HG02970 (cell line): Measurements from ENCODE around the gene DCPS.
"Not testable (repeated sequence)": the region's sequence is repeated elsewhere in the genome, so short reads cannot be mapped to it uniquely, and the experiment has no call there.

Source experiments
- ATAC-seq: cut with Tn5 transposase; IDR thresholded peaks from one replicate; pipeline ENCODE4 v1.9.1; 2021; ENCODE audit warnings: mild to moderate bottlenecking, moderate library complexity, moderate number of reproducible peaks; ENCODE audit not compliant: unreplicated experiment, low FRiP score

DCPS gene

DNA sequence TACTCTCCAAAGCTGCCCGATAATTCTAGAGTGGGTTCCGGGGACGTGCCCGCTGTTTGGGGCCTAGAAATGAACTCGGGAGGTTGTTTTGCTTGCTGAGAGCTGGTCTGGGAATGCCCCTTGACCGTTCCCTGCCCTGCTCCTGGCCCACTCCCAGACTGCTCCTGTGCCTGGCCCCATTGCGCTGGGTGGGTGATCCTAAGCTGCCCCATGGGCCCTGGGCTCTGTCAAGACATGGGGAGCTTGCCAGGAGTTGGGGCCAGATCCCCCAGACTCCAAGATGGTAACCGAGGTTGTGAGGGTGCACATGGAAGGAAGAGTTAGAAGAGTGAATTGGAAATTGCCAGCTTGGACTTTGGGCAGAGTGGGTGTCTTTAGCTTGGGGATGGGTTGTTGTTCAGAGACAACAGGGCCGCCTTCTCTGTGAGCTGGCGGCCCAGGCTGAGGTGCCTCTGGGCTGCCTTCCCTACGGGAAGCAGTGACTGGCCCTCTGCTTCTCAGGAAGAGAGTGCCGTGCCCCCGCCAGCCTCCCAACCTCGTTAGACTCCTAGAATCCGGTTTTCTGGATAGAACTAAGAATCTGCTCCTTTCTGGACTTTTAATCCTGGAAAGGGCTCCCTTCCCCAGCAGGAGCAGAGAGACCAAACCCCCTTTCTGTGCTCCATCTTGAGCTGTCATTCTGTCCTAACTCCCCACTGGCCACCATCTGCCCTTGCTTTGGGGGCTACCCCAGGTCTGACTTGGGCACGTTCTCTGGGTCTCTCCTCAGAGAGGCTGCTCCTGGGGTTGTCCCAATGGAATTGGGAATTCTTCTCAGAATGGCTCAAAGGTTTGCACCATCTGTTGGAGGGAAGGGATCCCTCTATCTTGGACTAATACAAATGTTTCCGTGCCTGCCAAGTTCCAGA, 53.4 kb downstream of the DCPS start:
- no peak for ATAC-seq

DNA sequence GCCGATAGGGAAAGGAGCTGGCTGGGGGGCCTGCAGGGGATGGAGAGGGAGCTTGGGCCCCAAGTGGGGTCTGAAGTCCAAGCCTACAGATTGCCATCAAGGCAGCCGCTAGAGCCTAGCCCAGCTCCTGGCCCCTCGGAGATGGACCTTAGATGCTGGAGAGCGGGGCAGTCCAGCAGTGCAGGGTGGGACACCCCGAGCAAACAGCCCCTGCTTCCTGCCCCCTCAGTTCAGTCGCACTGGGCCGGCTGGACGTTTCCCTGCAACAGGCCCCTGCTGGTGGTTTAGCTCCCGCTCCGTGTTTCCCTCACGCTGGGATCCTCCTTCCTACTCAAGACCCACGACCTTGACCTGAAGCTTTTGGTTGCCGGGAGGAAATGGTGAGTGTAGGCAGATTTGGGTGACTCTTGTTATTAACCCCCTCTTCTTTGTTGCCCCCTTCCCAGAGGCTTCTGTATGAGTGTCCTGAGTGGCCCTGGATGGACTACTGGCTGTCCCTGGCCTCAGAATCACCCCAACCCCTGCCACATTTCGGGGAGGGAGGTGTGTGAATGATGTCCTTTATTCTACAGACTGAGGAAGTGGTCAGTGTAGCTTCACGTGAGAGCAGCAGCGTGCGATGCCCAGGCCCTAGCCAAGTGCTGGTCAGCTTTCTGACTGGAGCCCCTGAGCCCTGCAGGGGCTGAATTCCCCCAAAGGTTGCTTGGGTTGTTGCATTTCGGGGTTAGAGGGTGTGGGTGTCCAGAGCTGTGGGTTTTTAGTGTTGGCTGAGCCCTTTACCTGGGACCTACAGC, 54.3 kb downstream of the DCPS start:
- no peak for ATAC-seq

DNA sequence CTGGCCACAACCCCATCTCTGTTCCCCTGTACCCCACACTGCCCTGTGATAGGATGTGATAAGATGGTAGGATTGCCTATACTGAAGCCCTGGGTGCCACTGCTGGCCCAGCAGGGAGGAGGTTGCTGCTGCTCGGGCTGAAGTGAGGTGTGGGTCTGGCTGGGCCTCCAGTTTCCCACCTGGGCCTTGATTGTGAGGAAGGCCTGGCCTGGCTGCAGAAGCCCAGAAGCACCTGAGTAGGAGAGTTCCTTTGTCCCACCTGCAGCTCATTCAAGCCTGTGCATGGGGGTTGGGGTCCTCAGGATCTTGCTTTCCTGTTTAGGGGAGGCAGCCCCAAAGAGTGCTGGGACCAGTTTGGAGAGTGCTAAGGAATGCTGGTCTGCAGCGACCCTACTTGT, 54.9 kb downstream of the DCPS start:
- no peak for ATAC-seq

DNA sequence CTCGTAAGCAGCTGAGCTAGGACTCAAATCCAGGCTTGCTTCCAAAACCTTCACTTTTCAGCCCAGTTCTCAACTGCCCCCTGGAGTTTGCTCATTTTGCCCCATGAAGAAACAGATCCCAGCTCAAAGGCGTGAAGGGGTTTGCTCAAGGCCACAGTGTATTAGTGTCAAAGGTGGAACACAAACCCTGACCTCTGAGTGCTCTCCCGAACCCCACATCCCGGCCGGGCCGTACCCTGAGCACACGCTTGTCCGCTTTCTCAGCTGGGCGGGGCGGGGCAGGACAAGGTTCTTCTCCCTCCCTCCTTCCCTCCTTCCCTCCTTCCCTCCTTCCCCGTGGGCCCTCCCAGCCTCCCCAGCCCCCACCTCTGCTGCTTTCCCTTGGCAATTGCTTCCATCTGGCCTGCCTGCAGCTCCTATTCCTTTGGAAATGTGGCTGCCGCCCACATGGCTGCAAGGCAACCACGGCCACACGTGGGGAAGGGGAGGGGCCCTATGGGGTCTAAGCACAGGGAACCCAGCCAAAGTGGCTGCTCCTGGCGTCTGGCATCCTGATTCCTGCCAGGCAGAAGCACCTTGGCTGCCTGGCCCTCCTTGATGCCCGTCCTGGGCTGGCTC, 55.7 kb downstream of the DCPS start:
- no peak for ATAC-seq

DNA sequence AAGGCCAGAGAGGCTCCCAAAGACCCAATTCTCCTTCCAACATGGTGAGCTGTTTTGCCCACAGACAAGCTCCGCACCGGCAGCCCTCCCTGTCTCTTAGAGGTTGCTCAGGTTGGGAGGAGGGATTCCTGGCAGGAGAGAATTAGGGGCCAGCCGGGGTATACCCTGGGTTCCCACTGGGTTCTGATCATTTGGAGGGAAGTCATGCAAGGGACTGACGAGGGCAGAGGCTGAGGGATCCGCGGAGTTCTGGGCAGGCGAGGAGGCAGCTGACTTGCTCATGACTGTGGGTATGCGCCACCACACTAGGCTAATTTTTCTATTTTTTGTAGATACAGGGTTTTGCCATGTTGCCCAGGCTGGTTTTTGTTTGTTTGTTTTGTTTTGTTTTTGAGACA, 56.2 kb downstream of the DCPS start:
- no peak for ATAC-seq

DNA sequence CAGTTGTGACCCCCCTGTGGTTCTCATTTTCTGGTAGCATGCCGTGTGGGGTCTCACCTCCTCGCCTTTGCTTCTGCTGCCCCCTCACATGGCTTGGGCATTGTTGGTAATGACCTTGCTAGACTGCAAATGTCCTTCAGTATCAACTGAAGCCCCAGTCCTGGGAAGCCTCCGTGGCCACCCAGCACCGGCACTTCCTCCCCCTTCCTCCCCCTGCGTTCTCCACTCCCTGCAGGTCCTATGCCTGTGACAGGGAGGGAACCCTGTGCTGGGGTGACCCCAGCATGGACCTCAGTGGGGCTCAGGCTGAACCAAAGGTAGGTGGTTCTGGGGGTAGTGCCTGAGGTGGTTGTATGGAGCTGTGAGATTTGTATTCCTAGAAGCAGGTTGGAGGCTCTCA, 57.5 kb downstream of the DCPS start:
- ATAC-seq: no peak

DNA sequence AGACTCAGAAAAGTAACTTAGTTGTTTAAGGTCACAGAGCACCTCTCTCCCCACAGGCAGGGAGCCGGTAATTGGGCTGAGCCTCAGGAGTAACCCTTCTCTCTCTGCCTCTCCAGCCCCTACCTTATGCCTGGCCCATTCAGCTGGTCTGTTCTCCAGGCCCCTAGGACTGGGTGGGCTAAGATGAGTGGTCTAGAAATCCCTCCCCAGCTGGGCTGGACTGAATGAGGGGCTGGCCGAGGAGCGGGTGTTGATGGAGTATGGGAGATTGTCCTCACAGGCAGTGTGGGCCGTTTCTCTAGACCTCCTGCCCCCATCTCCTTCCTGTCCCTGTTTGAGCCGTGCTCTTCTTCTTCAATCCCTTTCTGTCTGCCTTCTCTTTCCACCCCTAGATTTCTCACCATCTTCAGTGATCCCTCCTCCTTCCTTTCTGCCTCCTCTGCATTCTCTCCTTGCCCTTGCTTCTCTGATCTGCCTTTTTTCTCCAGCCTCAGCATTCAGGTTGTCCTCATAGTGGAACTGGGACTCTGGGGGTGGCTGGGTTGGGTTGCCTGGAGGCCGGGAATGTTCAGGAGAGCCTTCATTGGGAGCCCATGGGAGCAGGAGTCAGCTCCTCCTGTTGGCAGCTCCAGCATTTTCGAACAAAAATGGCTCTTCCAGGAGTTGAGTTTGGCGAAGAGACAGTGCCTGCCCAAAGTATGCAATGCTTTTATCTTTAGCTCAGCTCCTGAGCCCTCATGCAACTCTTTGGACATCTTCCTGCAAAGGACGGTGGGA, 59.2 kb downstream of the DCPS start:
- no peak for ATAC-seq

DNA sequence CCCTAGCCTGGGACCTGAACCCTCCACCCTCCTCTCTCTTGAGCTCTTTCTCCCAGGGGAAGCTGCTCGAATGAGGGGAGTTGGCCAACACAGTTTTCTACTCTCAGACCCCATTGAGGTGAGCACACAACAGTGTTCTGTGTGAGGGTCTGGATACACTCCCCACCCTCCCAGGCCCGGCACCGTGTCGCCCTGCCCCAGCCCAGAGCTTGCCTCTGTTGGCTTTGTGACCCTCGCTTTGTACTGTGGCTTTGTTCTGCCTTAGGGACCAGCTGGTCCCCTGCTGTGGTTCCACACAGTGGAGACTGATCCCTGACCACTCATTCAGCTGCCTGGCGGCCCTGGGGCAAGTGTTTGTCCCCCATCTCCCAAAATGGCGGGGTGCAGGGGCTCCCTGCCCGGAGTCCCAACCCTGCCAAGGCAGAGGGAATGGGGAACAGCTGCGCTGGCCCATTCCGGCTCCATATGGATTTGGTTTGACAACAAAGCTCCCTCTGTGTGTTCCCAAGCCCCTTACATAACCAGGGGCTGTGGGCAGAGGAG, 59.9 kb downstream of the DCPS start:
- ATAC-seq: no peak

DNA sequence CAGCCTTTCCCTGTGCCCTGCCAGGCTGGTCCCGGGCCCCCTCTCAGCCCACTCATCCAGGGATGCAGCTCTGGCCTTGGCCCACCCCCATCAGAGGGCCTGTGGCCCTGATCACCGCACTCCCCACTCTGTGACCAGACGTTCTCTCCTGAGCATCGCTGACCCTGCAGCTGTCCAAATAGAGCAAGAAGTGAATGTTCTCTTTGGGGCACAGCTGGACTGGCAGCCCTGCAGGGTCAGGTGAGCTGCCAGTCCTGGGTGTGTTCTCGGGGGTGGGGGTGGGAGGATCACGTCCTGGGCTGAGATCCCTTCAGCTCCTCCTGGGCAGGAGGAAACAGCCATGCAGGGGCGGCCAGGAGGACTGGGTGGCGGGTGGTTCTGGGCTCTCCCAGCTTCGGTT, 60.9 kb downstream of the DCPS start:
- ATAC-seq: not testable (repeated sequence)

DNA sequence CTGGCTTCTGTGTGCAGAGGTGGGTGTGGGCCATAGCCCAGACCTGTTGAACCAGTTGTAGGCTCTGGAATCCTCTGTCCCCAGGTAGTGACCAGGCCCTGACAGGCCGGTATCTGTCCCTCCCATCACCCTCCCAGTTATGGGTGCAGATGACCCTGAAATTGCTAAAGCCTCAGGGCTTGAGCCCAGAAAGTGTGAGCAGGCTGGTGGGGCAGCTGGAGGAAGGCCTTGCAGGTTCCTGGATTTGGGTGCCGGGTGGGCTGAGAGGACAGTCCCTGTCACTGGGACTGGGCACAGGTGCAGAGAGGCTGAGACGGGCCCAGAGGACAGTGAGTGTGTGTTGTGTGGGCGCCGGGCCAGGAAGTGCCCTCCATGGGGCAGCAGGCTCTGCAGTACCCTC, 61.6 kb downstream of the DCPS start:
- not testable (repeated sequence) for ATAC-seq

DNA sequence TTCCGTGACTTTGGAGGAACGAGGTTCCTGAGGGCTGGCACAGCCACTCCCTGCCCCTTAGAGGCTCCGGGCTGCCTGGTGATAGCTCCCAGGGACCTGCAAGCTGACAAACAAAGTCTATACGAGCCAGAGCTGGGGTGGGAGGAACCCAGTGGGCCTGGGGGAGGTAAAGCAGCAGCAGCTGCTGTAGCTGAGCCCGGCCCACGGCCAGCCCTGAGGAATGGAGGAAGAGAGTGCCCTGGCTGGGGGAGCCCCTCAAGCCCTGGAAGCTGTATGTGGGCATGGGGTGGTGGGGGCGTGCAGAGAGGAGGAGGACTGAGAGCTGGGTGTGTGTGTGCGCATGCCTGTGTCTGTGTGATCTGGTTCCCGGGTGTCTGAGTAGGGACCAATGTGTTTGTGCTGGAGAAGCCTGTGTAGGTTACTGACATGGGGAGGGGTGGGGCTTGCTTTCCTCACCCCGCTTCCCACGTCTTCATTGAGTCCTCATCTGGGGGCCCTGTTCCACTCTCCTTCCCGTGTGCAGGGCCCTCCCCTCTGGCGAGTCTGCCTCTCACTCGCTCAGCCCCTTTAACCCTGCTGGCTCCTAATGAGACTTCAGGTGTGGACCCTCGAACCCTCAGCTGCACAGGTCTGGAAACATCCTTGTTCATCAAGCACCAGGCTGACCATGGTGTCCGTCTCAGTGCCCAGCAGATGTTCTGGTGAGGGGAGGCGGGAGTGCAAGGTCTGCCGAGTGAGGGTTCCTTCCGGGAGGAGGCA, 62.4 kb downstream of the DCPS start:
- no peak for ATAC-seq

DNA sequence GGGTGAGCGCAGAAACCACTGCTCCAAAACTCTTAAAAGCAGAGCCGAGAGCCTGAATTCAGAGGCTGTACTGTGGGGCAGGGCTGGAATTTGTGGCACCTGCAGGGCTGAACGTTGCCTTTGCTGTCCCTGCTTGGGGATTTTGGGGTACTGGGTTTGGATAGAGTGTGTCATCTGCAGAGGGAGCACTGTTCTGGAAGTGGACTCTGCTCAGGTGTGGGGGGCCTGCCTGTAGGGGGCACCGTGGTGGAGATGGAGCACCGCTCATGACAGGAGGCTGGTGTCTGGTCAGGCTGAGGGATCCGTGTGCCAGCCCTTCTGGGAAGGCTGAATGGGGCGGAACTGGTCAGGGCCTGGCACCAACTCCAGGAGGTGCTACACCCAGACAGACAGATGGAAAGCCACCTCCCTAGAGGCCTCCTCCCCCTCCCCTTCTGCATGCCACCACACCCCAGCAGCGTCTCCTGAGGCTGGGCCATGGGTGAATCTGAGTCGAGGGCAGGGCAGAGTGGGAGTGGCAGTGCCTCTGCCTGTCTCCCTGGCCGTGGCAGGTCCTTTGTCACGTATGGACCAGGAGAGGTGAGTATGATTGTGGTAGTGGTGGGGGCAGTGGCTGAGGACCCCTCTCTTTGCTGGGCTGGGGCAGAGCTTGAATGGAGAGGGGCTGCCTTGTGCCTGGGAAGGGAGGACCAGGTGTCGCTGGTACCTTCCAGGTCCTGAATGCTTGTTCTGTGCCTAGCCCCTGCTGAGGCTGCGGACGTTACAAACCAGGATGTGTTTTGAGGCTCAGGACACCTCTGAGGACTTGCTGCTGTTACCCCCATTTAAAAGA, 63.2 kb downstream of the DCPS start:
- ATAC-seq: not testable (repeated sequence)

DNA sequence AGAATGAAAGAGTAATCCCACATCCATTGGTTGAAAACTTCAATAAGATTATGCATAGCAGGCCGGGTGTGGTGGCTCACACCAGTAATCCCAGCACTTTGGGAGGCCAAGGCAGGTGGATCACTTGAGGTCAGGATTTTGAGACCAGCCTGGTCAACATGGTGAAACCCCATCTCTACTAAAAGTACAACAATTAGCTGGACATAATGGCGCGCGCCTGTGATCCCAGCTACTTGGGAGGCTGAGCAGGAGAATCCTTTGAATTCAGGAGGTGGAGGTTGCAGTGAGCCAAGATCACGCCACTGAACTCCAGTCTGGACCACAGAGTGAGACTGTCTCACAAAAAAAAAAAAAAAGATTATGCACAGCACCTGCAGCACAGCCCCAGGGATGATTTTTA, 63.9 kb downstream of the DCPS start:
- not testable (repeated sequence) for ATAC-seq

DNA sequence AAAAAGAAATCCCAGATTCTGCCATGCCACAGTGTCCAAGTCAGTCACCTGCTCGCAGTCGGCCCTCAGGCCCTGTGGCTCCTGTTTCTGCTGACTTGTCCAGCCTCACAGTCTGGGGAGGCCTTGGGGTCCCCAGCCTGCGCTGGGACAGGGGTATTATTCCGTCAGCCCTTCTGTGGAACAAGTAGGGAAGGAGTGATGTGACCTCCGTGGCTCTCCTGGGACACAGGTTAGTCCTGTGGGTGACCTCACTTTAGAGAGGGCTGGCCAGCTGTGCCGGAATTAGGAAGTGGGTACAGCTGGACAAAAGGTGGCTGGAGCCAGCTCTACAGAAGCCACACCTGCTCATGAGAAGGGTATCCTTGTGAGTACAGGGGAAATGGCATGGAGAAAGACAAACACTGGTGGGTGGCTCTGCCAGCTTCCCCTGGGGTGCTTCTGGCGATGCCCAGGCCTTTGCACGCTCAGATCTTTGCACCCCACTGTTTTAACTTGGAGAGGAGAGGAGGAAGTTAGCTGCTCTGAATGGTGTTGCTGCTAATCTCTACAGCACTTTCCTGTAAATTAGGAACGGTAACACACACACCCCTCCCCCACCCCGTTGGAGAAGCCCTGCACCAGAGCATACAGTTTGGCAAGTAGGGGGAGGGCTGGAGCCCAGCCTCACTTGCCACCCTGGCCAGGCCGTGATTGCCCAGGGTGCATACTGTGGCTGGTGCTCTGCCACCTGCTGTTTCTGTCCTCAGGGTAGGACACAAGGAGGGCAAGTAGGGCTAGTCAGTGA, 64.7 kb downstream of the DCPS start:
- ATAC-seq: not testable (repeated sequence)

DNA sequence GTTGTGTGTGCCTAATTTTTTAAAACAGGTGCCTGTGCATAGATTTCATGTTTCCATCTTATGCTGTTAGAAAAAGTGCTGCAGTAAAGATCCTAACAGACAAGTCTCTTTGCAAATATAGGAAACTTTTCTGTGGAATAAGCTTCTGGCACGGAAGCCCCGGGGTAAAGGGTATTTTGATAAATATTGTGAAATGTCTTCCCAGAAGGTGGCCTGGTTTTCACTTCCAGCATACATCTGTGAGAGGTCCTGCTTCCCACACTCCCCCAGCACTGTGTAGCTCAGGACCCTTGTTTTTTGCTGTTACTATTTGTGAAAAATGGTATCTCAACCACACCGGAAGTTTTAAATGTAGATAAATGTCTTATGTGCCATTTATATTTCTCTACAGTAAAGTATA, 66.2 kb downstream of the DCPS start:
- ATAC-seq: no peak

DNA sequence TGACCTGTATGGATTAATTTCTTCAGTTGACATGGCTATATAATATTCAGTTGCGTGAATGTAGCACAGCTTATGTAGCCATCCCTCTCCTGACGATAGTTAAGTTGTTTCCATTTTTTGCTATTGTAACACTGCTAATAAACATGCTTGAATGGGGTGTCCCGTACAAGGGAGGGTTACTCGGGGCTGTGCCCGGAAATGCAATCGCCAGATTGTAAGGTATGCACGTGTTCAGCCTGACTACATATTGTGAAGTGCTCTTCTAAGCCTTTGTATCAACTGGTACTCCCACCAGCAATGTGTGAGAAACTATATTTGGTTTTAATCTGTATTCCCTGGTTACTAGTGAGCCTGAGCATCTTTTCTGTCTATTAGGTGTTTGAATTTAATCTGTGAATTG, 67.7 kb downstream of the DCPS start:
- no peak for ATAC-seq

DNA sequence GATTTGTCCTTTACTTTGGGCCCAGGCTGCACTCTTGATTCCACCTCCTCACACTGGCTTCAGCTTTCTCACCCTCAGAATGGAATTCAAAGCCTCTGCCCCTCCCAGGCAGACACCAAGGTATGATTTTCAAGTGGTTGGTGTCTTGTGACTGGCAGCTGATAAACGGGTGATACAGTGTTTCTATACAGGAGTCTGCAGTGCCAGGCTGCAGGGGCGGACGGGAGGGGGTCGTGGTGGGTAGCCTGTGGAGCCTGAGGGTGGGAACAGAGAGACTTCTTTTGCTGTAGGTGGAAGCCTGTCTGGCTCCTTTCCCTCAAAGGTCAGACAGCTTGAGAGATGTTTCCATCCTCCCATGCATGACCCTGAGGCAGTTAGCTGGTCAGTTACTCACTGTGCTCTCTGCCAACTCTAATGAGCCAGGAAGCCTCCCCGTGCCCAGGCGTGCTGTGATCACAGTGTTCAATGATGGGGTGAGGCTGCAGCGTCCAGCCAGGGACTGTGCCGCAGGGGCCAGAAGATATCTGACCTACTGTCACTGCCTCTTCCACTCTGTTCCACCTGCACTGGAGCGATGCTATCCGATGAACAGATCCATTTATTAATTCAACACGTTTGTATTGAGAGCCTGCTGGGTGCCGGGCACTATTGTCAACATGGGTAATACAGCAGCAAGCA, 69.7 kb downstream of the DCPS start:
- ATAC-seq: not testable (repeated sequence)
